A673 (cell line): ENCODE results near the gene BLID.

ENCODE experiments used
- CTCF ChIP-seq: fragments of 300-800, 200-600 bp; sonication (generic); conservative IDR thresholded peaks from 2 replicates; pipeline ENCODE4 v1.5.1; 2017; ENCODE audit warnings: low read depth, mild to moderate bottlenecking, antibody characterized with exemption, low read length, moderate library complexity, mixed read lengths
- EZH2 ChIP-seq: fragments of 200-600 bp; sonication (generic); IDR thresholded peaks from 2 replicates; pipeline ENCODE4 v1.6.1; 2017; ENCODE audit warnings: borderline replicate concordance, low read depth, mild to moderate bottlenecking, mixed read lengths, antibody characterized with exemption, low read length; ENCODE audit not compliant: poor library complexity, severe bottlenecking

GRCh38 chr11:122126024-122126688, 10.1 kb upstream of the BLID start:
- TF ChIP-seq CTCF (no peak), EZH2 (no peak)
